Stimulated activated CD8-positive, alpha-beta memory T cell treated with anti-CD3 and anti-CD28 coated beads, Interleukin-4, amount 100 ng/mL, for 24 hours (primary cell): Measurements from ENCODE around the gene SFTA2.
A peak's percentile ranks its signal among the peaks of the same experiment; 100 is the strongest.
"Not testable (repeated sequence)": the region's sequence is repeated elsewhere in the genome, so short reads cannot be mapped to it uniquely, and the experiment has no call there.

ENCODE experiments used
- DNase-seq: peaks from one replicate; pipeline ENCODE4 v3.0.0-alpha.2; 2020; ENCODE audit warnings: low read depth

The SFTA2 gene

DNA sequence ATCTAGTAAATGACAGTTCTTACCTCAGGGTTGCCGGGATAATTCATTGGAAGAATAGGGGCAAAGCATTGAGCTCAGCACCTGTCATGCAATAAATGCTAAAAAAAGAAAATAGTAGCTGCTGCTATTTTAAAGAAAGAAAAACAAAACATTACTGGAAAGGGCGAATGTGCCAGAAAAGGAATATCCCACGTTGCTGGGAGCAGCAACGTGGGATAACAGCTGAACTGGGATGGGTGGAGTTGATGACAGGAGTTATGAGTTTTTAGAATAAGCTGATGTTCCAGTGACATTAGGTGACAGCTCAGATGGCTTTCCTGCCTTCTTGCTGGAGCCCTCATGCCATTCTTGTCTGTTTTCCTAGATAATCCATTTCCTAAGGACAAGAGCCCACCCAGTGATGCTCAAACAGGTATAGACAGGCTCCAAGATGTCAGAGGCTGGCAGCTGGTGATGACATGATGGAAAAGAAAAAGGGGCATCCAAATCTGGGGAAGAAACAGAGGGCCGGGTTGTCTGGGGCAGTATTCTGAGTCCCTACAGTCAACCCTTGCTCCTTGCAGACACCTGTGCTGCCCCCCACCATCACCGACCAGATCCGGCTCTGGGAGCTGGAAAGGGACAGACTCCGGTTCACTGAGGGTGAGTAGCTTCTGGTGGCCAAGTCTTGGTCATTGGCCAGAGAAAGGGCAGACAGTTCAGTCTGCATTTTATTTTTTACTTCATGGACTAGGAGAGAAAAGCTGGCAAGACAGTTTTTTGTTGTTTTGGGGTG, 19.0 kb downstream of the SFTA2 start:
- no peak for DNase-seq

DNA sequence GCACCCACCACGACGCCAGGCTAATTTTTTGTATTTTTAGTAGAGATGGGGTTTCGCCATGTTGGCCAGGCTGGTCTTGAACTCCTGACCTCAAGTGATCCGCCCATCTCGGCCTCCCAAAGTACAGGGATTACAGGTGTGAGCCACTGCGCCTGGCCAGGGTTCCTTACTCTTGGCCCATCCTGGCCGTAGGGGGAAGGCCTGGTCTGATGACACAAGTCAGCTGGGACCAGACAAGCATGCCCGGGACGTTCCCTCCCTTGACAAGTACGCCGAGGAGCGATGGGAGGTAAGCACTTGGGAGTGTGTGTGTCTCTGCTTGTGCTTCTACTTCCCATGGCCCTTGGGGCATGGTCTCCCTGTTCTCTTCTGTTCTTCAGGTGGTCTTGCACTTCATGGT, 21.5 kb downstream of the SFTA2 start:
- not testable (repeated sequence) for DNase-seq

DNA sequence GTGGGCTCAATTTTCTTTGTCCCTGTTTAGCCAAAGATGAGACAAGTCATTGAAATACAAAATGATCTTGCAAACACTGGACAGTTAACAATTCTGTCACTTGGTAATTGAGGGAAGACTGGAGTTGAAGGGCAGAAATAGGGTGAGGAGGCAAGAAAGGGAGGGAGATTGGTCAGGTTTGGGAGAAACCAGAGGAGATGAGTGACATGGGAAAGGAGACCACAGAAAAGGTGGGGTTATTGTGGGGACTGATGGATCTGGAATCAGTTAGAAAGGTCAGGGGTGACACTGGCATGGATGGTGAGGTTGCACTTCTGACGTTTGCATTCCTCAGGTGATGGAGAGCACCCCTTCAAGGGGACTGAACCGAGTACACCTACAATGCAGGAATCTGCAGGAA, 23.3 kb downstream of the SFTA2 start:
- no peak for DNase-seq

DNA sequence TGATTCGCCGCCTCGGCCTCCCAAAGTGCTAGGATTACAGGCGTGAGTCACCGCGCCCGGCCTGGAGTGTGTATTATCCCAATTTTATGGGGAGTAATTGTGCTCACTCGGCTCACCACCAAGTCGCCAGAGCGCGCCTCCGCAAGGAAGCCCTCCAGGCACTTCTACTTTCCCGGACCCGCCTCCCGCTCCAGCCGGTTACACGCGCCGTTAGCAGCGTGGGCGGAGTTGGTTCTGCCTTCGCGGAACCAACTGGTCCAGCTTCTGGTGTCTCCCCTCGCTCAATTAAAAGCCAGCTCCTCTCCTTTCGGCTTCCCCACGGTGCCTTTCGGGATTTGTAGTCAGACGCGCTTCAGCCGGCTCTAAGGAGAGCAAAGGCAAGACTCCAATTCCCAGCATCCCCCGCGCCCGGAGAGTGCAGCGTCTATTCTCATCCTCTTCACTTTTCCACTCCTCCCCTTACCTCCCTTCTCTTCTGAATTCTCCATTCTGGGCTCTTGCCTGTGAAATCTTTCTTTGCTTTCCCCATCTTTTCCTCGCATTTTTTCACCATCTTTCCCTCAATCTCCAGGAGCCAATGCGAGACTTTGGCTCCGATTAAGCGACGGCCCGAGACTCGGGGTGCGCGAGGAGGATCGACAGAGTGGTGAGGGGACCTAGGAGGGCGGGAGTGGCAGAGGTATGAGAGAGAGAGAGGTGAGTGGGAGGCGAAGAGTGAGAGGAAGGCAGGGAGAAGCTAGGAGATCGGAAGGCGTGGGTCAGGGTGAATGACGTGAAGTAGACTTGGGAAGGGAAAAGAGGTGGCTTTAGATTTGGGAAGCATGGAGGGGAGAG, 24.0 kb downstream of the SFTA2 start, which contains the start of gene GTF2H4:
TSS of gene GTF2H4 (plus strand) at position 450 of the 834 bp plus-strand sequence.
- DNase-seq, result peak; percentile 93

DNA sequence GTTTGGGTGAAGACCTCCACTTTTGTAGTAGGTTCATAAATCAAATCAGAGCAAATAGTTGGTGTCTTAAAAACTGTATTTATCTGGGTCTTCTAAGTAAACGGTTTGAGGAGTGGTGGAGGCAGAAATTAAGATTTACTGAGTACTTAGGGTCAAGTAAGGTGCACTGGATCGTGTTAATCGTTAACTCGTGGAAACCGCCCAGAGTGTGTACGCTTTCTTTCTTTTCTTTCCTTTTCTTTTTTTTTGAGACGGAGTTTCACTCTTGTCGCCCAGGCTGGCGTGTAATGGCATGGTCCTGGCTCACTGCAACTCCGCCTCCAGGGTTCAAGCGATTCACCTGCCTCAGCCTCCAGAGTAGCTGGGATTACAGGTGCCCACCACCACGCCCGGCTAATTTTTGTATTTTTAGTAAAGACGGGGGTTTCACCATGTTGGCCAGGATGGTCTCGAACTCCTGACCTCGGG, 24.6 kb downstream of the SFTA2 start:
- DNase-seq, result not testable (repeated sequence)

DNA sequence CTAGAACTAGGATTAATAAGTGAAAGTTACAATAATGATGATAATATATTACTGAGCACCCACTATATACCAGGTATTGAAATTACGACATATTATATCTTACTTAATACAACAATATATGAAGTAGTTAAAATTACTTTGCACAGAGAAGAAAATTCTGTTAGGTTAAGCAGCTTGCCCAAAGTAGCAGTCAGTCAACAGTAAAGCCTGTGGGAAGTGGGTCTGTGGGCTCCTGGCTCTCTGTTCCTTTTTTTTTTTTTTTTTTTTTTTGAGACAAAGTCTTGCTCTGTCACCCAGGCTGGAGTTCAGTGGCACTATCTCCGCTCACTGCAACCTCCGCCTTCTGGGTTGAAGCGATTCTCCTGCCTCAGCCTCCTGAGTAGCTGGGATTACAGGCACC, 28.7 kb downstream of the SFTA2 start:
- DNase-seq, result no peak

DNA sequence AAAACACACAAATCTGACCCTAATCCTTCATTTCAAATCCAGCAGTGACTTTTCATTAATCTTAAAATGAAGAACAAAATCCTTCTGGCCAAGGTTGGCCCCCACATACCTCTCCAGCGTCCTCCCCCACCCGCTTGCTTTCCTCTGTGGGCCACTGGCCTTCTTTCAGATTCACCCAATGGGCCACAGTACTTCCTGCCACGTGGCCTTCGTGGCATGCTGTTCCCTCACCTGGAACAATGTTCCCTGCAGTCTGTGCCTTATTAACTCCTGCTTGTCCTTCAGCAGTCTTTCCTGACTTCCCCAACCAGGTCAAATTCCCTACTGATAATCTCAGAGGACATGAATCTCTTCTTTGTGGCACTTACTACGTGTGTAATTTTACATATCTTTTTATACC, 29.3 kb downstream of the SFTA2 start:
- no peak for DNase-seq

DNA sequence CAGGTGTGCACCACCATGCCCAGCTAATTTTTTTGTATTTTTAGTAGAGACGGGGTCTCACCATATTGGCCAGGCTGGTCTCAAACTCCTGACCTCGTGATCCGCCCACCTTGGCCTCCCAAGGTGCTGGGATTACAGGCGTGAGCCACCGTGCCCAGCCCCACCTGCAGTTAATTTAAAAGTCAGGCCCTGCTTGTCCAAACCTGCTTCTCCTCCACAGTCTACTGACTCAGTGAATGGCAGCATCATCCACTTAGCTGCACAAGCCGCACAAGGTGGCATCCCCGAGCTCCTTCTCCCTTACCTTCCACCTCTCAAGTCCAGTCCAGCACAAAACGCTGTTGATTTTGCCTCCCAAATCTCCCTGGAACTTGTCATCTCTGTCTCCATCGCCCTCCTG, 29.8 kb downstream of the SFTA2 start:
- DNase-seq, result not testable (repeated sequence)

DNA sequence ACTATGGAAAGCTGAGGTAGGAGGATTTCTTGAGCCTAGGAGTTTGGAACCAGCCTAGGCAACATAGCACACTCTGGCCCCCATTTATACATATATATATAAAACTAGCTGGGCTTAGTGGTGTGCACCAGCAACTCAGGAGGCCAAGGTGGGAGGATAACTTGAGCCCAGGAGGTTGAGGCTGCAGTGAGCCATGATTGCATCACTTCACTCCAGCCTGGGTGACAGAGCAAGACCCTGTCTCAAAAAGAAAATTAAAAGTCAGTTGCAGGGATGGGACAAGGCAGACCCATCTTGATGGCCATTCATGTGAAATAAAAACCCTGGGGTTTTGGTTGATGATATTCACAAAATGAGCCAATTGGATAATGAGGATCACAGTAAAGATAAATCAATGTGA, 30.5 kb downstream of the SFTA2 start:
- DNase-seq, result no peak

DNA sequence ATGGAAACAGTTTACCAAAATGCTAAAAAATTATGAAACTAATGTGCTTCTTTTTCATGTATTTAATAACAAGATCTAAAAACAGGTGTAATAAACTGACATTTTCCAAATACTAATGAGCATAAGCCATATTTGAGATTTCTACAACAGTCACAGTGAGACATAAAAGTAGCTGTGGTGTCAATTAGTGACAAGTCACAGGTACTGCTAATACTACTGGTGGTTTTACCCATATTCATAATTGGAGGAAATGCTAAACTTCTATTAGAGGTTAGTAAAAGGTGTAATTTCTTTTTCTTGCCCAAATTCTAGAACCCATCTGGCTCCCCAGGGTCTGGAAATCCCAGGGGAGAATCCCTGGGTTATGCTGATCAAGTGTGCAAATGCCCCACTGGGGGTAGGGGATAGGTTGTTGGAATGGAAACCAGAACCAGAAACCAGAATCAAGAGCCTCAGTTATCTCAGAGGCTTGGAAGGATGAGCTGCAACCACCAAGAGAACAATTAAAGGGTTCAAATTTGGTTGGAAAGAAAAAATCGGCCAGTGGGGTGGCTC, 31.0 kb downstream of the SFTA2 start:
- DNase-seq, result no peak

DNA sequence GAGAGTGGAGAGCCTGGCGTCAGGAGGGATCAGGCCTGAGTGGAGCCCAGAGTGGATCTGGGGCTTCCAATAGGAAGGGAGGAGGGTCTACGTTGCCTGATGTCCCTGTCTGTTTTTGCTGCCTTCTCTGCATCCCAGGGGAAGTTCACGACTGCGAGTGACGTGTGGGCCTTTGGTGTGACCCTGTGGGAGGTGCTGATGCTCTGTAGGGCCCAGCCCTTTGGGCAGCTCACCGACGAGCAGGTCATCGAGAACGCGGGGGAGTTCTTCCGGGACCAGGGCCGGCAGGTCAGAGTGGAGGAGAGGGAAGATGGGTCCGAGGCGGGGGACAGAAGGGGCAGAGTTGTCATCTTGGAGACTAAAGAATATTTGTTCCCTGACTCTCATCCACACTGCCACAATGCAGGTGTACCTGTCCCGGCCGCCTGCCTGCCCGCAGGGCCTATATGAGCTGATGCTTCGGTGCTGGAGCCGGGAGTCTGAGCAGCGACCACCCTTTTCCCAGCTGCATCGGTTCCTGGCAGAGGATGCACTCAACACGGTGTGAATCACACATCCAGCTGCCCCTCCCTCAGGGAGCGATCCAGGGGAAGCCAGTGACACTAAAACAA, 33.1 kb downstream of the SFTA2 start:
- no peak for DNase-seq

DNA sequence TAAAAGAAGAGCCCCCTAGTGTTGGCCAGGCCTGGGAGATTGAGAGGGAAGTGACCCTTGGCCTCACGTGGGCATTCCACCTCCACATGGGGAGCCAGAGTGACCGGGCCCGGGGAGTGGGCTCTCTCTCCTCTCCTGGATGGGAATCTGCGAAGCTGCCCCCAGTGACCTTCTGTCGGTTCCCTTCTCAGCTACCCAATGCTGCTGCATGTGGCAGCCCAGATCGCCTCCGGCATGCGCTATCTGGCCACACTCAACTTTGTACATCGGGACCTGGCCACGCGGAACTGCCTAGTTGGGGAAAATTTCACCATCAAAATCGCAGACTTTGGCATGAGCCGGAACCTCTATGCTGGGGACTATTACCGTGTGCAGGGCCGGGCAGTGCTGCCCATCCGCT, 34.1 kb downstream of the SFTA2 start:
- DNase-seq, result no peak

DNA sequence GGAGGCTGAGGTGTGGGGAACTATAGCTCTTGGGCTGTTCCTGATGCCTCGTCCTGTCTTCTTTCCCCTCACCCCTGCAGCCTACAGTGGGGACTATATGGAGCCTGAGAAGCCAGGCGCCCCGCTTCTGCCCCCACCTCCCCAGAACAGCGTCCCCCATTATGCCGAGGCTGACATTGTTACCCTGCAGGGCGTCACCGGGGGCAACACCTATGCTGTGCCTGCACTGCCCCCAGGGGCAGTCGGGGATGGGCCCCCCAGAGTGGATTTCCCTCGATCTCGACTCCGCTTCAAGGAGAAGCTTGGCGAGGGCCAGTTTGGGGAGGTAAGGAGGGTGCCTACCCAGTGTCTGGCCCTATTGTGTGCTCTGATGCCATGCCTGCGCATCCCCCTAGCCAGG, 35.4 kb downstream of the SFTA2 start:
- DNase-seq, result no peak

DNA sequence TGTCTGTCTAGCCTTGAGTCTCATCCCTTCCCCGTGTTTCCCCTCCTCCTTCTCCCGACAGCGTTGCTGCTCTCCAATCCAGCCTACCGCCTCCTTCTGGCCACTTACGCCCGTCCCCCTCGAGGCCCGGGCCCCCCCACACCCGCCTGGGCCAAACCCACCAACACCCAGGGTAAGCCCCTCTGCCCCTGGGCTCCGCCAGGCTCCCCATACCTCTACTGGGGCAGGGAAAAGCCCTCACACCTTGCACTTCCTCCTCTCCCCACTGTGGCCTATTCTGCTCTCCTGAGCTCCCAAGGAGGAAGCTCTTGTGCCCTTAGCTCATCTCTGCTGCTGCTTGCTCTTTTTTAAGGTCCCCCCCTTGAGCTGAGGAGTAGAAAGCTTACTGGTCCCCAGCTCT, 36.6 kb downstream of the SFTA2 start:
- no peak for DNase-seq

DNA sequence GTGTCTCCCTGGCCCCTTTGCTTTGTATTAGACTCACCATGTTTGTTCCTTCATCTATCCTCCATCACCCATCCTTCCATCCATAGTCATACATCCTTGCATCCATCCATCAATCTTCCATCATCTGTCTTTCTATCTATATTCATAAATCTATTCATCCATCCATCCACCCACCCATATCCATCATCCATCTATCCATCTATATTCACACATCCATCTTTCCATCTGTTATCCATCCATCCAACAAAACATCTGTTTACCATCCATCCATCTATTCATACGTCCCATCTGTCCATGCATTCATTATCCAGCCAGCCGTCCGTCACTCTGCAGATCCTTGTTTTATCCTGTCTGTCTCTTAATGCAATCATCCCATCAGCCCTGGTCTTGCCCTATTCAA, 37.0 kb downstream of the SFTA2 start:
- DNase-seq, result no peak

DNA sequence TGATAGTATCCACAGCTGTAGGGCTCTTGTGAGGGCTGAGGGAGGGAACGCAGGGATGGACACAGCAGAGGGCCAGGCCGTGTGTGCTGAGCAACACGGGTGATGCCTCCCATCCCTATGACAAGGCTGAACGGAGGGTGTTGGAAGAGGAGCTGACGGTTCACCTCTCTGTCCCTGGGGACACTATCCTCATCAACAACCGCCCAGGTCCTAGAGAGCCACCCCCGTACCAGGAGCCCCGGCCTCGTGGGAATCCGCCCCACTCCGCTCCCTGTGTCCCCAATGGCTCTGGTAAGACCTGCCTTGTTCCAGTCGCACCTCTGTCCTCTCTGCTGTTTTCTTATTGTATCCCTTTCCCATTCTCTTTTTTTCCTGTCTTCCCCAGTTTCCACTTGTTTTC, 37.6 kb downstream of the SFTA2 start:
- no peak for DNase-seq

DNA sequence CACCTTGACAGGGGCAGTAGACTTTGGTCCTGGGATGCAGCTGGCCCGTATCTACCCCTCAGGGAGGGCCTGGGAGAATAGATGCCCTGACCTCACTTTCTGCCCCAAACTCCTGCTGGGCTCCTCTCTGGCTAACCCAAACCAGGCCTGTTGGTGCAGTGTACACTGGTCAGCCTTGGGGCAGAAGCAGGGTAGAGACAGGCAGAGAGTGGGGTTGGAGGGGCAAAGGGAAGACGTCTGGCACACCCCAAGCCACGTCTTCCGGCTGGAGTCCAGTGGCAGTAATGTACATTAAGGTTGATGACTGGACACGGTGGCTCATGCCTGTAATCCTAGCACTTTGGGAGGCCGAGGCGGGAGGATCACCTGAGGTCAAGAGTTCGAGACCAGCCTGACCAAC, 38.3 kb downstream of the SFTA2 start:
- no peak for DNase-seq

DNA sequence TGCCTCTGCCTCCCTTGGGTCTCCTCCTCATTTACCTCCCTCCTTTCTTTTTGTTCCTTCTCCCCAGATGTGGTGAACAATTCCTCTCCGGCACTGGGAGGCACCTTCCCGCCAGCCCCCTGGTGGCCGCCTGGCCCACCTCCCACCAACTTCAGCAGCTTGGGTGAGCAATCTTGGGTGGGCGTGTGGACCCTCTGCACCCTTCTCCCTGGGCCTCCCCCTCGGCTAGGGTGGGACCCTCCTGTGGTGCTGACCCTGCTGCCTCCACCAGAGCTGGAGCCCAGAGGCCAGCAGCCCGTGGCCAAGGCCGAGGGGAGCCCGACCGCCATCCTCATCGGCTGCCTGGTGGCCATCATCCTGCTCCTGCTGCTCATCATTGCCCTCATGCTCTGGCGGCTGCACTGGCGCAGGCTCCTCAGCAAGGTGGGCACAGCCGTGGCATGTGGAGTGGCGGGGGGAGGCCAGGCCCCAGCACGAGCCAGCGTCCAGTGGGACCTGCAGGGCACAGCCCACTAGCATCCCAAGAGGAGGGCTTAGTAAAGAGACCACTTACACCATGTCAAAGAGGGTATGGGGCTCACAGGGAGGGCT, 38.9 kb downstream of the SFTA2 start:
- DNase-seq, result no peak

DNA sequence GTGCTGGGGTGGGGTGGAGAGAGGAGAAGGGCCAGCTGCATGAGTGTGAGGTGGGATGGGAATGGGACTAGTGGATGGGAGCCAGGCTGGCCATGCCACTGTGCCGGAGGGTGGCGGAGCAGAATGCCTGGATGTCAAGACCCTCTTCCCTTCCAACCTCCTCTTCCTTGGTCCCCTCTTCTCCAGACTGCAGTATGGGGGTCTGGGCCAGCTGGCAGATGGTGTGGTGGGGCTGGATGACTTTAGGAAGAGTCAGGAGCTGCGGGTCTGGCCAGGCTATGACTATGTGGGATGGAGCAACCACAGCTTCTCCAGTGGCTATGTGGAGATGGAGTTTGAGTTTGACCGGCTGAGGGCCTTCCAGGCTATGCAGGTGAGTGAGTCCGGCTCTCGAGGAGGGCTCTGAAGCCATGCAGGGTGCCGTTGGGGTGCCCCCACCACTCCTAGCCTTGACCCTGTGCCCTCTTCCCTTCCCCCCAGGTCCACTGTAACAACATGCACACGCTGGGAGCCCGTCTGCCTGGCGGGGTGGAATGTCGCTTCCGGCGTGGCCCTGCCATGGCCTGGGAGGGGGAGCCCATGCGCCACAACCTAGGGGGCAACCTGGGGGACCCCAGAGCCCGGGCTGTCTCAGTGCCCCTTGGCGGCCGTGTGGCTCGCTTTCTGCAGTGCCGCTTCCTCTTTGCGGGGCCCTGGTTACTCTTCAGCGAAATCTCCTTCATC, 40.0 kb downstream of the SFTA2 start:
- no peak for DNase-seq

DNA sequence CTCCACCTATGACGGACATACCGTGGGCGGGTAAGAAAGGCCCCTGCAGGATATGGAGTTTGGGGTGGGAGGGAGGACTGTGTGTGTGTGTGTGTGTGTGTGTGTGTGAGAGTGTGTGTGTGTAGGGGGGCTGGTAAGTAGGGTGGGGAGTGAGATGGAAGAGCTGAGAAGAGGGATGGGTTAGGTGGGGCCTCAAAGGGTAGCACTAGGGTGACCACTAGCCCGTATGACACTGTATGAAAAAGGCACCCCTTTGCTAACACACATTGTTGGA, 40.6 kb downstream of the SFTA2 start:
- DNase-seq, result no peak

DNA sequence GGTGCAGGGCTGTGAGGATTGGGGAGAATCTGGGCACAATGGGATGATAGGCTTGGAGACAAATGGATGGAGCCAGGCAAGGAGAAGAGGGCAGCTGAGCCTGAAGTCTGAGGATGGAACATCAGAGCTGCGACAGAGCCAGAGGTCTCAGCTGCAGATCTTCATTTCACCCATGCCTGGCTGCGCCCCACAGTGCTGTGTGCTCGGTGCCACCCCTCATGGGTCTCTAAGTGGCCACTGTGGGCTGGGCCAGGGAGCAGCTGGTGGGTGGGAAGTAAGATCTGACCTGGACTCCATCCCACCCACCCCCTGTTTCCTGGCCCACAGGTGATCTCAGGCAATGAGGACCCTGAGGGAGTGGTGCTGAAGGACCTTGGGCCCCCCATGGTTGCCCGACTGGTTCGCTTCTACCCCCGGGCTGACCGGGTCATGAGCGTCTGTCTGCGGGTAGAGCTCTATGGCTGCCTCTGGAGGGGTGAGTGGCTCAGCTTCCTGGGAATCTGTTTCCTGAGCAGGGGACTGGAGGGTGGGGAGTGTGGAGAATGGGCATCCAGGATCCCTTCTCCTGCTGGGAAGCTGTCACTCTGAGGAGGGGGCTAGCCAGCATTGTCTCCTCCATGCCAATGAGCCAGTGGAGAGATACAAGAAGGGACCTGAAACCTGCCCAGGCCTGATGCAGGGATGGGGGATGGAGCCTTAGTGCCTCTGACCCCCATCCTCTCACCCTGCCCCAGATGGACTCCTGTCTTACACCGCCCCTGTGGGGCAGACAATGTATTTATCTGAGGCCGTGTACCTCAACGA, 41.1 kb downstream of the SFTA2 start:
- DNase-seq, result no peak
